Fibroblast of mammary gland (primary cell): ENCODE data around the gene ERH.

Source experiments
- DNase-seq: peaks from one replicate; pipeline ENCODE4 v3.0.0-alpha.2; 2010; ENCODE audit warnings: low read depth
- H3K4me3 ChIP-seq: 2 replicates; pipeline ENCODE4 v1.5.1; 2011; ENCODE audit warnings: low read depth, mild to moderate bottlenecking, low read length, moderate library complexity; ENCODE audit not compliant: control insufficient read depth
- CTCF ChIP-seq: conservative IDR thresholded peaks from 2 replicates; pipeline ENCODE4 v1.5.1; 2011; ENCODE audit warnings: low read depth, low read length, inconsistent platforms; ENCODE audit not compliant: control insufficient read depth, insufficient read depth

Gene ERH

GRCh38 chr14:69358233-69358963, 39.7 kb downstream of the ERH start:
- TF ChIP-seq CTCF: no peak
- DNase-seq: no peak
- H3K4me3 ChIP-seq: no peak overlapping the region

DNA sequence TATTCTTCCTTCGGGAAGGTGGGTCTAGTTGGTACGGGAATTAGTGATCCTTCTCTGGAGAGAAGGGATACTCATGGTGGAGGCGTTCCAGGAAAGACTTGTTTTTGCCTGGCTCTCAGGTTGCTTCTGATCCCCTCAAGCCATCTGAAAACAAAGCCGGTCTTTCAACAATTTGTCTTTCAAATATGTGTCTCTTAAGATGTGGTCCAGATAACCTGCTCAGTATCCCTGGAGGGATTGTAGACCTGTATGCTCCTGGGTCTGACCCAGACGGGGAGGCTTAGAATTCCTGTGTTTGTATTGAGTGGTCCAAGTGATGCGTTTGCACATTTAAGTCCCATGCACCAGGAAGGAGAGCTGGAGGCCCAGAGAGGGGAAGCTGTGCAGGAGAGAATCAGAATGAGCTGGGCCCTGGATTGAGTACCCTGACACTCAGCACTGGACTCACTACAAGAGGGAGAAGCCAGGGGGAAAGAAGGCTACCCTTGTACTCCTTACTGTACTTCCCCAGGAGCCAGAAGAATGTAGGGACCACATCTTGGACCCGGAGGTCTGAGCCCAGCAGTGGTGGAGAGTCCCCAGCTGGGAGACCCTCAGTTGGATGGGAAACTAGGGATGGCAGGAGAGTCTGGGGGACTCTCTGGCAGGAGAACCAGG, 40.4 kb downstream of the ERH start:
- TF ChIP-seq CTCF: no peak
- no peak for DNase-seq
- H3K4me3 ChIP-seq: no peak overlapping the region

GRCh38 chr14:69356903-69357543, 41.1 kb downstream of the ERH start:
- no peak for TF ChIP-seq CTCF
- H3K4me3 ChIP-seq: no peak overlapping the region
- DNase-seq: no peak

- peak; percentile 77 for DNase-seq
- H3K4me3 ChIP-seq: no peak overlapping the region
- TF ChIP-seq CTCF: no peak
These were observed 42.4 kb downstream of the ERH start for GRCh38 chr14:69355607-69356281.

GRCh38 chr14:69355154-69355597, 42.9 kb downstream of the ERH start:
- no peak for TF ChIP-seq CTCF
- DNase-seq: no peak
- no peak overlapping the region for H3K4me3 ChIP-seq

DNA sequence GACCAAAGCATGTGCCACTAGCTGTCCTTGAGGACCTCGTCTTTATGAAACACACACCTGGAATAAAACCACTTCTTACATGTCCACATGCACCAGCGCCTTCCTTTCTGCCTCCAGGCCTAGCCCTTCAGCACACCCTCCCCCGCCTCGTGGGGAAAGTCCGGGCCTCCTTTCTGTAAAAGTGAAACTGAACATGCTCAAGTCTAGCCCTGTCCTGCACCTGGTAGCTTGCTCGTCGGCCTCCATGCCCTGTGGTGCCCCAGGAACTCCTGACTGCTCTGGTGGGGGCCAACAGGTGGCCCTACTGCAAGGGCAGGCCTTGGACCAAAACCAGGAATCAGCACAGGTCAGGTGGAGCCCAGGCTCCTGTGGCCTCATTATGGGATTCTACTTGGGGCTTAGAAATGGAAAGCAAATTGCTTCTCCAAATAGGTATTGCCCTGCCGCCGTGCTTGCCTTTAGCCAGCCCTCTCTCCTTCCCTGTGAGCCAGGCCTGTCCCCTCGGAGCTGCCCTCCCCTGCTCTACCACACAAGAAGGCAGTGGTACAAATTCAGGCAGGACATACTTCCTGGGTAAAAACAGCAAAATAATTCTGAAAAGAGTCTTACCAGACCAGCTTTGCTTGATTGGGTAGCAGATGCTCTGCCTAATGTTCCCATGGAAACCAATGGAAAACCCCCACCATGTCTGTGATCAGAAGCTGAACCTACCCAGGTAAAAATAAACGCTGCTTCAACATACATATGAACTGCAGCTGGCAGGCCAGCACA, 43.5 kb downstream of the ERH start:
- no peak overlapping the region for H3K4me3 ChIP-seq
- TF ChIP-seq CTCF: no peak
- no peak for DNase-seq
